Vagina (tissue), 2 donors: Measurements from ENCODE around the gene SNAP47.

Experiments
- POLR2A ChIP-seq, 2 donors: fragments of 450-650 bp; IDR thresholded peaks; one replicate each; pipeline ENCODE4 v1.6.1; 2017; ENCODE audit warnings: antibody characterized with exemption in 2 of 2, mild to moderate bottlenecking in 2 of 2, moderate library complexity in 2 of 2
- TF ChIP-seq, protein P1 (sequence below), 3 experiments: fragments of 450-650 bp in 2 of 3; fragments of 200-600 bp in 1 of 3; sonication (generic) in 1 of 3; IDR thresholded peaks; one replicate each; pipeline ENCODE4 v1.5.1; 2017 to 2019; ENCODE audit warnings: antibody characterized with exemption in 3 of 3, mild to moderate bottlenecking in 2 of 3, moderate library complexity in 2 of 3

DNA sequence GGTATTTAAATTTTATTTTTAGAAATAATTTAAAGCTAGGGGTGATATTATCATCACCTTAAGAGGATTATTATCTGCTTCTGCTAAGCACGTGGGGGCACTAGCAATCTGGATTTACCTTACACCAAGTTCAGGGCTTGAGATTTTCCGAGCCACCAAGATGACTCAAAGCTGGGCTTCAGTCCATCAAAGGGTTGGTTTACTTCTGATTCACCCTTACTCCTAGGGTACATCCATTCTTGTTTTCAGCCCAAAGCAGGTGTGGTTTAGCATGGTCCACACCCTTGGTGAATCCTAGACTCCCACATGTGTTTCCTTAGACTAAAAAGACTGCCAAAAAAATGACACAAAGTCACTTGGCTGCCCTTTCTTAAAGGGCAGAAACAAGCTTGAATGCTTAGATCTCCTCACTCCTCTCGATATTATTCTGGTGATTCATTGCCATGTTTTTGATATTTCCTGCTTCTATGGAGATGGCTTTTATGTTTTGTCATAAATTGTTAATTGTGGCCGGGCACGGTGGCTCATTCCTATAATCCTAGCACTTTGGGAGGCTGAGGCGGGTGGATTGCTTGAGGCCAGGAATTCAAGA lies 70.5 kb downstream of the SNAP47 start:
- TF ChIP-seq, protein P1, sequence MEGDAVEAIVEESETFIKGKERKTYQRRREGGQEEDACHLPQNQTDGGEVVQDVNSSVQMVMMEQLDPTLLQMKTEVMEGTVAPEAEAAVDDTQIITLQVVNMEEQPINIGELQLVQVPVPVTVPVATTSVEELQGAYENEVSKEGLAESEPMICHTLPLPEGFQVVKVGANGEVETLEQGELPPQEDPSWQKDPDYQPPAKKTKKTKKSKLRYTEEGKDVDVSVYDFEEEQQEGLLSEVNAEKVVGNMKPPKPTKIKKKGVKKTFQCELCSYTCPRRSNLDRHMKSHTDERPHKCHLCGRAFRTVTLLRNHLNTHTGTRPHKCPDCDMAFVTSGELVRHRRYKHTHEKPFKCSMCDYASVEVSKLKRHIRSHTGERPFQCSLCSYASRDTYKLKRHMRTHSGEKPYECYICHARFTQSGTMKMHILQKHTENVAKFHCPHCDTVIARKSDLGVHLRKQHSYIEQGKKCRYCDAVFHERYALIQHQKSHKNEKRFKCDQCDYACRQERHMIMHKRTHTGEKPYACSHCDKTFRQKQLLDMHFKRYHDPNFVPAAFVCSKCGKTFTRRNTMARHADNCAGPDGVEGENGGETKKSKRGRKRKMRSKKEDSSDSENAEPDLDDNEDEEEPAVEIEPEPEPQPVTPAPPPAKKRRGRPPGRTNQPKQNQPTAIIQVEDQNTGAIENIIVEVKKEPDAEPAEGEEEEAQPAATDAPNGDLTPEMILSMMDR (IDR thresholded peaks at IDR 0.05): no peak
- TF ChIP-seq POLR2A (IDR thresholded peaks at IDR 0.05): no peak
